NCI-H774 (cell line): Measurements from ENCODE around the gene RANBP1.

Experiments
- DNase-seq: peaks from one replicate; lab custom pipeline; 2025; lab: John Stamatoyannopoulos, UW

The RANBP1 gene

DNA sequence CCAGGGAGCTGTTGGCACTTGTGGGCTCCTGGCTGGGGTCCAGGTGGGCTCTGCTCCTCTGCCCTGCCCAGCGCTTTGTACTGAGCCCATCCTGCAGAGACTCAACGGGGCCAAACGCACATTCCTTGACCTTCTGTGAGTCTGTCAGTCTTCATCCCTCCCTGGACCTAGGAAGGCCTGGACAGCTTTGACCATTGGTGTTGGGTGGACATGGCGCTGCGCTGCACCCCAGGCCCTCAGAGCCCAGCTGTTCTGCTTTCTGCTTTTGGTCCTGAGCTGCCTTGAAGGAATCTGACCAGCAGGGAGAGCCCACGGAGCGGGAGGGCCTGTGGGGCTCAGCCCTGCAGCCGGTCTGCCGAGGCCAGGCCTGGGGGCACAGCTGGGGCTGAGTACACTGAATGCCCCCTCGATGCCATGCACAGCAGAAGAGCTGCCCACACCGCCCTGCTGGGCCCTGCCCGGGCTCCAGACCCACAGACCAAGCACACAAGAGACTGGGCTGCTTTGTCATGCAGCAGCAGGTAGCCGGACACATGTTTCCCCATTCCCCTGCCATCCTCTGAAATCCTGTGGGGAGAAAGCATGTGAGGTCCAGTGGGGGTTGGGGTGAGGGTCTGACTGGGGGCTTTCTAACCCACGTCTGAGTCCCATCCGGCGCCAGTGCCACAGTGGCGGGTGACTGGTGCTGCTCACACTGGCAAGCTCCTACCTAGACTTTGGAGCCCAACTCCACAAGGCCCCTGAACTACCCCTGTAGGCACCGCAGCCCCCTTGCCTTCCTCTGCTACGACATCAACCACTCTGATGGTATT, 59.1 kb downstream of the RANBP1 start:
- no peak for DNase-seq

DNA sequence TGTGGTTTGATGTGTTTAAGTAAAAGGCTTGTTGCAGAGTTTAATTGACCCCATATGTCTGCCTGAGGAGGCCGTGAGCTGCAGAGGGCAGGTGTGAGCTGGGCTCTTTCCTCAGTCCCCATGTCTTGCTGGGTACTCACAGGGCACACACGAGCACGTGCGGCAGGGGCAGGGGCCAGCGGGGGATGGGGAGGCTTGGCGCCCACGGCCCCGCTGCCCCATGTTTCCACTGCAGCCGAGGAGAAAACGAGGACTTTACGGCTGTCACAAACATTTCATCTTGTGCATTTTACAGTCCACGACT, 59.6 kb downstream of the RANBP1 start:
- DNase-seq: no peak

DNA sequence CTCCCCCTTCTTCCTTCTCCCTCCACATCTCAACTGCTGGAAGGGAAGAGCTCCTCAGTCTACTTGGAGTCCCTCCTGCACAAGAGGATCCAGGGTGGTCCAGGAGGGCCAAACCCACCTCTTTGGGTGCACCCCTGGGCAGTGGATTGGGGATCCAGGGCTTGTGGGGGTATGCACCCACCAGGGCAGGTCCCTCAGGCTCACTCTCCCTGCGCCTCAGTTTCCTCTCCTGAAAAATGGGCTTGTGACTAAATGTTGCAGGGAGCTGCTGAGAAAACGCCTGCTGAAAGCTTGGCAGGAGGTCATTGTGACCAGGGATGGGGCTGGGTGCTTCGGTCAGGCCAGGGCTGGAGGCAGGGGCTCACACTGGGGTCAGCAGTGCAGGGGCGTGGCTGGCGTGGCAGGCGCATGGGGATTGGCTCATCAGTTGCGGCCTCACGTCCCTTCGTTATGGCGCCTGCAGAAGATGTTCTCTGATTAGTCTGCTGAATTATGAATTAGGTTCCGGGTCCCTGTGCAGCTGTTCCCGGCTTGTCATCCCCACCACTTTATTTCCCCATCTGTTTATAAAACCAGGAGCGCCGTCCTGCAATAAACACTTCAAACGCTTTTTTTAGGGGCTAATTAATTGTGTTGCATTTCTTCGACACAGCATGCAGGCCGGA, 60.6 kb downstream of the RANBP1 start:
- DNase-seq: no peak
